ENCODE measurements around the gene EPS8L1.
"Not testable (repeated sequence)": the region's sequence is repeated elsewhere in the genome, so short reads cannot be mapped to it uniquely, and the experiment has no call there.

The EPS8L1 gene

DNA sequence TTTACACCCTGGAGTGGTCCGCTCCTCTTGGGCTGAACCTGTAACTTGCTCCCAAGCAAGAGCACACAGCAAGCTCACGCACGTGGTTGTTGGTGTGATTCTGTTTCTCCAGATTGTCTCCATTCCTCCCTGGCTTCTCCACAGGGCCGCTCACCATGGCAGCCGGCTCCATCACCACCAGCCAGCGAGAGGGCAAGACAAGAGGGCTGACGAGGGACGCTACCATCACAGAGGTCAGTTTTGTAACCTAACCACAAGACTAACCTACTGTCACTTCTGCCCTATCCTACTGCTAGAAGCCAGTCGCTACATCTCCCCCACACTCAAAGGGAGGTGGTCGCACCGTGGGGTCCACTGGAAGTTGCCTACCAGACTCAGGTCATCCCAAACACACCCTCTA, 33.0 kb upstream of the EPS8L1 start:
- TF ChIP-seq GATA1 (IDR thresholded peaks at IDR 0.05; ENCODE audit: low read depth, low read length) = no peak
- TF ChIP-seq POLR2A (IDR thresholded peaks at IDR 0.05; ENCODE audit: low read length) = no peak
- no peak for DNase-seq

DNA sequence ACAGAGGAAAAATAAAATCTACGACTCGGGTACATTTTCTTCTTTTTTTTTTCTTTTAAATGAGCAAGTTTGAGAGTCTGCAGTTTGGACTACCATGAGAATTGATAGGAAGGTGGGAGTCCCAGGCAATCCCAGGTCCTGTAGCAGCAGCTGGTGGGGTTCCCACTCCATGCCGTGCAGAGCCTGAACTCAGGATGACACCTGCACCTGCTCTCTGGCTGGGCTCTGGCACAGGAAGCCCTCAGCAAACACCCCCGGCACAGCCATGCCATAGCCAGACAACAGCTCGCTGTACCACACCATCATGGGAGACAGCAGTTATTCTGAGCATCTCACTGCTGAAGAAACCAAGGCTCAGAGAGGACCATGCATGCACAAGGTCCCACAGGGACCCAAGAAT, 31.4 kb upstream of the EPS8L1 start:
- DNase-seq = no peak
- TF ChIP-seq POLR2A (IDR thresholded peaks at IDR 0.05; ENCODE audit: low read length) (no peak), GATA1 (IDR thresholded peaks at IDR 0.05; ENCODE audit: low read depth, low read length) (no peak)

DNA sequence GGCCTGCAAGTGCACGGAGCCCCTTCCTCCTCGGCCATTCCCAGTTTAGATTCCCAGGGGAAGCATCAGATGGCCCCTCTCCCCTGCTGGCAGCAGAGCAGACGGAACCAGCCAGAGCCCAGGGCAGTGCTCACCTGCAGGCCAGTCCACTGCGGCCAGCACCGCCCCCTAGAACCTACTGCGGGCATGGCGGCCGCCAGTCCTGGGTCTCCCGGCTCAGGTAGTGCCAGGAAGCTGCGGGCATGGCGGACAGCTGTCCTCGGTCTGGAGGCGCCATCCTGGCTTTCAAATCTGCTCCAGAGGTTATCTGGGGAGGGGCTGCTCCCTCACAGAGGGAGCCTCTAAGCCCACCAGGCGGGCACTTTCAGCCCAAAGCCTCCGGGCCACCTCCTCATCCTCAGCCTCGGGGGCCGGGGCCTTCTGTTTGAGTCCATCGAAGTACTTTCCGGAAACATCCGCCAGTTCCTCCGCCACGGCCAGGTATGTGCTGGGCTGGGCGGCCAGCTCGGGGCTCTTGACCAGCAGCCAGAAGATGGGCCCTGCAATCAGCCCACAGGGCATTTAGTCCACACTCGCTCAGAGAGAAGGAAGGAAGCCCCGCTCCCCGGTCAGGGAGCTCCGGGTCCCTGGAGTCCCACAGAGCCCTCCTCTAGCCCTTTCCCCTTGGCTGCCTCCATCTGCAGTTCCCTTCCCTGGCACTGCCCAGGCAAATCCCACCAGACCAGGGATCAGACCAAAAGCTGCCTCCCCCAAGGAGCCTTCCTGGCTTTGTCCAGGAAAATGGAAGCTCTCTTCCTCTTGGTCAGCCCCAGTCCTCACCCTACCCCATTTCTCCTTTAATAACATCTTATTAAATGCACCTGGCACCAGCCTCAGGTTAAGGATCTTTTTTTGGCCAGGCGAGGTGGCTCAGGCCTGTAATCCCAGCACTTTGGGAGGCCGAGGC, 30.6 kb upstream of the EPS8L1 start:
- no peak for DNase-seq
- TF ChIP-seq POLR2A (IDR thresholded peaks at IDR 0.05; ENCODE audit: low read length) = no peak
- TF ChIP-seq GATA1 (IDR thresholded peaks at IDR 0.05; ENCODE audit: low read depth, low read length) = no peak

DNA sequence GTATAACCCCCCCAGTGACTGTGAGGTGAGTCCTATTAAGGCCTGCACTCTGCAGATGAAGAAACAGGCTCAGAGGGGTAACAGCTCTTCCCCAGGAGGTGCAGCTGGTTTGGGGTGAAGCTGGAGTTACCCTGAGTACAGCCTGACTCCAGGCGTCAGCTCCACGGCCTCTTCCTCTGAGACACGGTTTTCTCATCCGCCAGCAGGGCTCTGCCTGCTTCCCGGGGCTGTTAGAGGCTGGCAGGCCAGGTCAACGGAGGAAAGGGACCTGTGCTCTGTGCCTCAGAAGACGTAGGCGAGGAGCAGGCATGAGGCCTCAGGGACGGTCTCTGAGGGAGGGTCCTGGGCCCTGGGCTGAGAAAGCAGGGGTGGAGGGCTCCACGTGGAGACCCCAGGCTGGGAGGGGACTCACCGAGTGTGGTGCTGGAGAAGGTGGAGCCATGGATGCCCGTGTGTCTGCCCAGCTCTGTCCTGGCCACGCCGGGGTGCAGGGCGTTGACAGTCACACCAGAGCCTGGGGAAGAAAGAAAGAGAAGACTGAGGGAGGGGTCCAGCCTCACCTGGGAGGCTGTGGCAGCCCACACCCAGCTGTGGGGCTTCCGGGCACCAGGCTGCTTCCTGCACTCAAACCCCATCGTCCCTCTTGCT, 28.6 kb upstream of the EPS8L1 start:
- no peak for DNase-seq

DNA sequence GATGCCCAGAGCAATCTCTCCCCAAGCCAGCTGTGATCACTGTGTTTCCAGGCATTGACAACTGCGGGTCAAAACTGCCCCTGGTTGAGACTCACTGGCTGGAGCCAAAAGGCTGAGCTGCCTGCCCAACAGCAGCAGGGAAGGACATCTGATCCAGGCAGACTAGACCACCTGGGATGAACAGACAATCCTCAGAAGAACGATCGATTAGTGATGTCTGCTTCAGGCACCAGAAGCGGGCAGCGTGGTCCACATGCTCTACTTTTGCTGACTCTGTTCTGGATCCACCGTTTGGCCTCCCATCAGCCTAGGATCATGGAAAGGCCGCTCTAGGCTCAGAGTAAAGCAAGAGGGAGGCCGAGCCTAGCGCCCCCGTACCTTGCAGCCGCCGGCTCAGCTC, 27.7 kb upstream of the EPS8L1 start:
- DNase-seq = no peak
- TF ChIP-seq GATA1 (IDR thresholded peaks at IDR 0.05; ENCODE audit: low read depth, low read length) (no peak), POLR2A (IDR thresholded peaks at IDR 0.05; ENCODE audit: low read length) (no peak)

More for the DNA sequence above, 28.6 kb upstream of the EPS8L1 start:
- TF ChIP-seq GATA1 (IDR thresholded peaks at IDR 0.05; ENCODE audit: low read depth, low read length) (no peak), POLR2A (IDR thresholded peaks at IDR 0.05; ENCODE audit: low read length) (no peak)

DNA sequence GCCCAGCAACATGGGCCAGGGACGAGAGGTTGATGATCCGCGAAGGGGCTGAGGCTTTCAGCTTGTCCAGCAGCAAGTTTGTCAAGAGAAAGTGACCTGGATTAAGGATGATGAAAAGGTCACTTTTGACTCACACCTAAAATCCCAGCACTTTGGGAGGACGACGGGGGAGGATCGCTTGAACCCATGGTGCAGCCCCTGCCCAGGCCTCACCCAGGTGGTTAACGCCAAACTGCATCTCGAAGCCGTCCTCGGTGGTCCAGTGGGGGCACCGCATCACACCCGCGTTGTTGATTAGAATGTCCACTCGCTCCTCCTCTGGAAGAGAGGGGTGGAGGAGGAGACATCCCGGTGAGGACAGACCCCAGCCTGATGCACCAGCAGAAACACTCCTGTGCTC, 27.2 kb upstream of the EPS8L1 start:
- no peak for DNase-seq
- TF ChIP-seq GATA1 (IDR thresholded peaks at IDR 0.05; ENCODE audit: low read depth, low read length) = no peak
- TF ChIP-seq POLR2A (IDR thresholded peaks at IDR 0.05; ENCODE audit: low read length) = no peak

DNA sequence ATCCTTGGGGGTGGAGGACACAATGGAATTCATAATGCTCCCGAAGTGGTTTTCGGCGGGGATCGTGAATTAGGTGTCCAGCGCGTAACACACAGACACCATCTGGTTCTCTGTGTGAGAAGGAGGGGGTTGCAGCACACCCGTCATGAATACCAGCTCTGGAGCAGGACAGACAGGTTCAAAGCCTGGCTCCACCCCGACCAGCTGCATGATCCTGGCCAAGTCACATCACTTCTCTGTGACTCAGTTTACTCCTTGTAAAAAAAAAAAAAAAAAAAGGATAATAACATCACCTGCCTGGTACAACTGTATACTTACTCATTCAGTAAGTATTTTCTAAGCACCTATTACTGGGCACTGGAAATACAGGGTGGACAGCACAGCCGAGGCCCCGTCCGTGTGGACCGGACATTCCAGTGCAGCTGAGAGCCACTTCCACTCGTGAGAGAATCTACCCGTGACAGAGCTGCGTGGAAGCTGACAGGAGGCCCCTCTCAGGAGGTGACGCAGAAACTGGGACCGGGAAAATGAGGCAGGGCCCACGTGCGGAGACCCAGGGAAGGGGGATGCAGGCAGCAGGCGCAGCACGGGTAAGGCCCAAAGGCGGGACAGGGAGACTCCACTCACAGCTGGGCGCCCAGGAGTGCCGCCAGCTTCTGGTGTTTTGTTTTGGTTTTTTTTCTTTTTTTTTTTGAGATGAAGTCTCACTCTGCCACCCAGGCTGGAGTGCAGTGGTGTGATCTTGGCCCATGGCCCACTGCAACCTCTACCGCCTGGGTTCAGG, 24.7 kb upstream of the EPS8L1 start:
- TF ChIP-seq GATA1 (IDR thresholded peaks at IDR 0.05; ENCODE audit: low read depth, low read length) = no peak
- TF ChIP-seq POLR2A (IDR thresholded peaks at IDR 0.05; ENCODE audit: low read length) = no peak
- no peak for DNase-seq

DNA sequence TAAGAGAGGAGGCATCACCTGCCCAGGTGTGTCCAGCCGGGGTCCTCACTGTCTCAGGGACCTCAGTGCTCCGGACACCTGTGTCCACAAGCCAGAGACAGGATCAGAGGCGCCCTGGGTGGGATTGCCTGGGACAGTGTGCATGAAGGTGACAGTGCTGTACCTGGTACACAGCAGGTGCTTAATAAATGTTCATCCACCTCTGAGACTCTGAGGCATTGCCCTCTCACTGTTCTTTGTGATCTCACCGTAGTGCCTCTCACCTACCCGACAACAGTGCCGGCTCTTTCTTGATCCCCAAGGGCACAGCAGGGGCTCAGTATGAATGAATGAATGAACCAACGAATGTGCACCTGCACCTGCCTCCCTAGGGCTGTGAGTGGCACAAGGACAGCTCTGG, 21.9 kb upstream of the EPS8L1 start:
- TF ChIP-seq GATA1 (IDR thresholded peaks at IDR 0.05; ENCODE audit: low read depth, low read length) (no peak), POLR2A (IDR thresholded peaks at IDR 0.05; ENCODE audit: low read length) (no peak)
- DNase-seq = no peak

DNA sequence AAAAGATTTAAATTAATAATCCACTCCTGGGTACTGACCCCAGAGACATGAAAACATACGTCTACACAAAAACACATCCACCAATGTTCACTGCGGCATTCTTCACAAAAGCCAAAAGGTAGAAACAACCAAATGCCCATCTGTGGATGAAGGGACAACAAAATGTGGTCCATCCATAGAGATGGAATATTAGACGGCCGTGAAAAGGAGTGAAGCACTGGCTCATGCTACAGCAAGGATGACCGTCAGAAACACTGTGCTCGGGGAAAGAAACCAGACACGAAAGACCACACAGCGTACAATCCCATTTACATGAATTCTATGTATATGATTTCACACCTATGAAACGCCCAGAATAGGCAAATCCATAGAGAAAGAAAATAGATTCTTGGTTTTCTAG, 18.8 kb upstream of the EPS8L1 start:
- TF ChIP-seq POLR2A (IDR thresholded peaks at IDR 0.05; ENCODE audit: low read length) (no peak), GATA1 (IDR thresholded peaks at IDR 0.05; ENCODE audit: low read depth, low read length) (no peak)
- DNase-seq = no peak

DNA sequence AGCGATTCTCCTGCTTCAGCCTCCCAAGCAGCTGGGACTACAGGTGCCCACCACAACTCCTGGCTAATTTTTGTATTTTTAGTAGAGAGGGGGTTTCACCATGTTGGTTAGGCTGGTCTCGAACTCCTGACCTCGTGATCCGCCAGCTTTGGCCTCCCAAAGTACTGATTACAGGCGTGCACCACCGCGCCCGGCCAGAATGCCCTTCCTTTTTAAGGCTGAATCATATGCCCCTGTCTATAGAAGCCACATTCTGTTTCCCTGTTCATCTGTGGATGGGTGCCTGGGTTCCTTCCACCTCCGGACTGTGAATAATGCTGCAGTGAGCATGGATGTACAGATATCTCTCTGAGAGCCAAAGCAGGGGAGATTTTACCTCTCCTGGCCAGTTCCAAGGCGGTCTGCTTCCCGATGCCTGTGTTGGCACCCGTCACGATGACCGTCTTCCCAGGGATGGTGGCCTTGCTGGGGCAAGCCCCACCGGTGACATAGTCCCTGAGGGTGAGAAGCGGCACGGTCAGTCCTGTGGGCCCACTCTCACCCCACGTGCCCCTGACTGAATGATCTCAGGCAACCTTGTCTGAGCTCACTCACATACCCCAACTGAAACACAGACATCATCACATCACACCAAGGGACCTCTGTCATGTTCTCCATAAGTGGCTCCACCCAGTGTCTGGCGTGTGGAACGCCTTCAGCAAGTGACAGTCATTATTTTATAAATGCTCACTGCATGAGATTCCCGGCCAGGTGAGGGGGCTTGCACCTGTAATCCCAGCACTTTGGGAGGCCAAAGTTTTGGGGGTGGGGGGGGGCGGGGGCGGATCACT, 16.7 kb upstream of the EPS8L1 start:
- TF ChIP-seq GATA1 (IDR thresholded peaks at IDR 0.05; ENCODE audit: low read depth, low read length) = no peak
- no peak for TF ChIP-seq POLR2A (IDR thresholded peaks at IDR 0.05; ENCODE audit: low read length)
- no peak for DNase-seq

DNA sequence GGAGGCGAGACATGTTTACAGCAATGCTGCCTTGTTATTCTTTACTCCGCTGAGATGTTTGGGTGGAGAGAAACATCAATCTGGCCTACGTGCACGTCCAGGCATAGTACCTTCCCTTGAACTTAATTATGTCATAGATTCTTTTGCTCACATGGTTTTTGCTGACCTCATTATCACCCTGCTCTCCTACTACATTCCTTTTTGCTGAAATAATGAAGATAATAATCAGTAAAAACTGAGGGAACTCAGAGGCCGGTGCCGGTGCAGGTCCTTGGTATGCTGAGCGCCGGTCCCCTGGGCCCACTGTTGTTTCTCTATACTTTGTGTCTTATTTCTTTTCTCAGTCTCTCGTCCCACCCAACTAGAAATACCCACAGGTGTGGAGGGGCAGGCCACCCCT, 15.4 kb upstream of the EPS8L1 start:
- DNase-seq = not testable (repeated sequence)

DNA sequence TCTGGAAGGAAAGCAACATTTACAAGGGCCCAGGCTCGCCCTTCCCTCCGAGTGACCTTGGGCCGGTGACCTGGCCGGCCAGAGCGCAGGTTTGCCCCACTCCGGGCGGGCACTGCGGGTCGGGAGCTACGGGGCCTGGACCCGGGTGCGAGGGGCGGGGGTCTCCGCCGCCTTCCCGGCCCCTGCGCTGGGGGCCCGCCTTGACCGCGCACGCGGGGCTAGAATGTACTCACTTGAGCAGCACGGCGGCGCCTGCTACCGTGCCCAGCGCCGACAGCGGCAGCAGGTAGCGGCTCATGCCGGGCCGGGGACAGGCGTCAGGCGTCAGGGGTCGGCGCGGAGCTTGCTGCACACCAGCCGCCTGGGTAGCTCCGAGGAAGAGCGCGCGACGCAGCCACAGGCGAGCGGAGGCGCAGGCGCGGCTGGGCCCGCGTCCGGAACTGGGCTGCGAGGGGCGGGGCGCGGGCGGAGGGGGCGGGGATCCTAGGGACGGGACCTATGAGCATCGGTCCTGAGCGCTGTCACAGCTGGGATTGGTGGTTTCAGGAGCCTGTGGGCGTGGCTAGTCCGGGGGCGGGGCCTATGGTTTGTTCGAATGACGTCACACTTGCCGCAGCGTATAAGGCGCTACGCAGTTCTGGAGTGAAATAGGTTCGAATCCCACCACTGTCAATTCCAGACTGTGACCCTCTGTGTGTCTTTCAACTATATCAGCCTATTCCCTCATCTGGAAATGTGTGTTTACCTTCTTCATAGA, 12.8 kb upstream of the EPS8L1 start, which contains the start of gene RDH13:
Gene RDH13 (minus strand): TSS at position 414 of the 757 bp plus-strand sequence. CDS start 116 bp downstream, at position 298.
- DNase-seq = peak; percentile 97 to 99
- TF ChIP-seq GATA1 (IDR thresholded peaks at IDR 0.05; ENCODE audit: low read depth, low read length) (no peak), POLR2A (IDR thresholded peaks at IDR 0.05; ENCODE audit: low read length) (peak; percentile 48)

DNA sequence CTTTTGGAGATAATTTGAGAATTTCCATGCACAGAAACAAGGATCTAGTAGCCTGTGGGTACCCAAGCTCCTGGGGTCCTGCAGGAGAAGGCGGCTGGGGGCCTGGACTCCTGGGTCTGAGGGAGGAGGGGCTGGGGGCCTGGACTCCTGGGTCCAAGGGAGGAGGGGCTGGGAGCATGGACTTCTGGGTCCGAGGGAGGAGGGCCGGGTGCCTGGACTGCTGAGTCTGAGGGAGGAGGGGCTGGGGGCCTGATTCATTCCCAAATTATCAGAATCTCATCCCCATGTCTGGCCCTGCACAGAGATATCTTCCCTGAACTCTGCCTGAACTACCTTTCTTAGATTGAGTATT, 12.2 kb upstream of the EPS8L1 start:
- DNase-seq = no peak
- TF ChIP-seq GATA1 (IDR thresholded peaks at IDR 0.05; ENCODE audit: low read depth, low read length) = no peak
- no peak for TF ChIP-seq POLR2A (IDR thresholded peaks at IDR 0.05; ENCODE audit: low read length)

DNA sequence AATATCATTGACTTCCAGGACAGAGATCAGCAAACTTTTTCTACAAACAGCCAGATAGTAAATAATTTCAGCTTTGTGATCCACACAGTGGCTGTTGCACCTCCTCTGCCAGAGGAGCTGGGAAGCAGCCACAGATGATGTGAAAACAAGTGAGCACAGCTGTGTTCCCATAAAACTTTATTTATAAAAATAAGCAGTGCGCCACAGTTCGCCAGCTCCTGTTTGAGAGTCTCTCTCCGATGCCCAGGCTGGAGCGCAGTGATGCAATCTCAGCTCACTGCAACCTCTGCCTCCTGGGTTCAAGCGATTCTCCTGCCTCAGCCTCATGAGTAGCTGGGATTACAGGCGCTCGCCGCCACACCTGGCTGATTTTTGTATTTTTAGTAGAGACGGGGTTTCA, 10.2 kb upstream of the EPS8L1 start:
- DNase-seq = not testable (repeated sequence)
